HG03520 (cell line): Measurements from ENCODE around the gene PSTPIP1.

Experiments
- ATAC-seq: cut with Tn5 transposase; IDR thresholded peaks from one replicate; pipeline ENCODE4 v1.9.1; 2021; ENCODE audit warnings: mild to moderate bottlenecking, moderate library complexity; ENCODE audit not compliant: unreplicated experiment

The PSTPIP1 gene

GRCh38 chr15:77028451-77029165, 33.7 kb downstream of the PSTPIP1 start:
- no peak for ATAC-seq

- ATAC-seq = no peak
These were observed 34.5 kb downstream of the PSTPIP1 start for GRCh38 chr15:77029166-77030047.

GRCh38 chr15:77030048-77030927, 35.4 kb downstream of the PSTPIP1 start:
- no peak for ATAC-seq

GRCh38 chr15:77030928-77031375, 36.0 kb downstream of the PSTPIP1 start:
- no peak for ATAC-seq

- ATAC-seq = no peak
These were observed 36.6 kb downstream of the PSTPIP1 start for GRCh38 chr15:77031376-77032050.

GRCh38 chr15:77032052-77032646, 37.2 kb downstream of the PSTPIP1 start:
- ATAC-seq = no peak

GRCh38 chr15:77032647-77033416, 37.9 kb downstream of the PSTPIP1 start:
- ATAC-seq = no peak

GRCh38 chr15:77033417-77033728, 38.4 kb downstream of the PSTPIP1 start:
- ATAC-seq = no peak

- no peak for ATAC-seq
These were observed 39.1 kb downstream of the PSTPIP1 start for GRCh38 chr15:77033729-77034671.

GRCh38 chr15:77034695-77035489, 40.0 kb downstream of the PSTPIP1 start:
- no peak for ATAC-seq

- no peak for ATAC-seq
These were observed 40.7 kb downstream of the PSTPIP1 start for GRCh38 chr15:77035584-77035983.

- ATAC-seq = no peak
These were observed 41.1 kb downstream of the PSTPIP1 start for GRCh38 chr15:77035999-77036471.

GRCh38 chr15:77036537-77037387, 41.8 kb downstream of the PSTPIP1 start:
- ATAC-seq = no peak

- no peak for ATAC-seq
These were observed 42.7 kb downstream of the PSTPIP1 start for GRCh38 chr15:77037388-77038209.

GRCh38 chr15:77038312-77039216, 43.6 kb downstream of the PSTPIP1 start:
- no peak for ATAC-seq
